SKM-1 treated with dmso at 0.1 percent for 144 hours (cell line): ENCODE results near the gene CABP7.

Experiments
- DNase-seq: peaks from one replicate; lab custom pipeline; 2025; ENCODE audit not compliant: unreplicated experiment; lab: John Stamatoyannopoulos, UW

Gene CABP7

GRCh38 chr22:29702000-29702930, 17.5 kb upstream of the CABP7 start:
- no peak for DNase-seq

- no peak for DNase-seq
Observed at GRCh38 chr22:29702931-29703501, 16.8 kb upstream of the CABP7 start.

GRCh38 chr22:29703569-29704195, 16.1 kb upstream of the CABP7 start:
- no peak for DNase-seq

GRCh38 chr22:29704528-29705285, 15.1 kb upstream of the CABP7 start:
- DNase-seq = no peak

- no peak for DNase-seq
Observed at GRCh38 chr22:29705651-29706050, 14.2 kb upstream of the CABP7 start.

GRCh38 chr22:29706486-29706885, 13.3 kb upstream of the CABP7 start:
- no peak for DNase-seq

GRCh38 chr22:29707010-29707409, 12.8 kb upstream of the CABP7 start:
- DNase-seq = no peak

GRCh38 chr22:29707471-29707870, 12.3 kb upstream of the CABP7 start:
- DNase-seq = no peak

- DNase-seq = no peak
Observed at GRCh38 chr22:29710193-29710592, 9.6 kb upstream of the CABP7 start.

- DNase-seq = no peak
Observed at GRCh38 chr22:29710922-29711593, 8.7 kb upstream of the CABP7 start.

- DNase-seq = no peak
Observed at GRCh38 chr22:29712119-29712518, 7.7 kb upstream of the CABP7 start.

GRCh38 chr22:29713156-29713727, 6.6 kb upstream of the CABP7 start:
- DNase-seq = no peak

- DNase-seq = no peak
Observed at GRCh38 chr22:29715240-29715639, 4.6 kb upstream of the CABP7 start.

GRCh38 chr22:29715705-29716104, 4.1 kb upstream of the CABP7 start:
- no peak for DNase-seq

- no peak for DNase-seq
Observed at GRCh38 chr22:29716814-29717545, 2.8 kb upstream of the CABP7 start.

- DNase-seq = no peak
Observed at GRCh38 chr22:29717789-29718188, 2.0 kb upstream of the CABP7 start.

- DNase-seq = no peak
Observed at GRCh38 chr22:29718949-29719898, 579 bp upstream of the CABP7 start.

GRCh38 chr22:29720811-29721323, 1.1 kb downstream of the CABP7 start:
- no peak for DNase-seq
